DMS153 (cell line): ENCODE data around the gene SLC10A7.

Experiments used
- DNase-seq: peaks from one replicate; lab custom pipeline; 2025; lab: John Stamatoyannopoulos, UW

SLC10A7 gene

GRCh38 chr4:146211440-146211839 lies 310.3 kb downstream of the SLC10A7 start:
- DNase-seq = no peak

GRCh38 chr4:146210890-146211289 lies 310.9 kb downstream of the SLC10A7 start:
- DNase-seq = no peak

DNA sequence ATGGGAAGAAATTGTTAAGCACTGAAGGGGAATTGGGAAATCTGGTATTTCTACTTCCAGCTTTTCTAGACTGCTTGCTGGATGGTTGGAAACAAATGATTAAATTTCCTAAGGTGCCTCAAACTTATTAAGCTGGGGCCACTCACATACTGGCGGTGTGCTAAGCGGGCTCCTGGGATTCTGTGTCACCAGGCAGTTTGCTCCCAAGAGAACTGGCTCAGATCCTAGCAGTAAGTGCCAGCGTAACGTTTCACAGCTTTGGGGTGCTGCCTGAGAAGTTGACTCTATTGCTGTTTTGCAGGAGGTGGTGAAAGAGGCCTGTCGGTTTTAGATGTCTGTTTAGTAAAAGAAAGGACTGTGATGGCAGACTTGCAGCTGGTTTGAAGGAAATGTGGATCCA lies 314.3 kb downstream of the SLC10A7 start:
- no peak for DNase-seq
